HK-2 (cell line): Measurements from ENCODE around the gene DNAH10.

Experiments used
- DNase-seq: peaks from one replicate; pipeline ENCODE4 v3.0.0-alpha.2; 2018; ENCODE audit not compliant: unreplicated experiment

Gene DNAH10, protein sequence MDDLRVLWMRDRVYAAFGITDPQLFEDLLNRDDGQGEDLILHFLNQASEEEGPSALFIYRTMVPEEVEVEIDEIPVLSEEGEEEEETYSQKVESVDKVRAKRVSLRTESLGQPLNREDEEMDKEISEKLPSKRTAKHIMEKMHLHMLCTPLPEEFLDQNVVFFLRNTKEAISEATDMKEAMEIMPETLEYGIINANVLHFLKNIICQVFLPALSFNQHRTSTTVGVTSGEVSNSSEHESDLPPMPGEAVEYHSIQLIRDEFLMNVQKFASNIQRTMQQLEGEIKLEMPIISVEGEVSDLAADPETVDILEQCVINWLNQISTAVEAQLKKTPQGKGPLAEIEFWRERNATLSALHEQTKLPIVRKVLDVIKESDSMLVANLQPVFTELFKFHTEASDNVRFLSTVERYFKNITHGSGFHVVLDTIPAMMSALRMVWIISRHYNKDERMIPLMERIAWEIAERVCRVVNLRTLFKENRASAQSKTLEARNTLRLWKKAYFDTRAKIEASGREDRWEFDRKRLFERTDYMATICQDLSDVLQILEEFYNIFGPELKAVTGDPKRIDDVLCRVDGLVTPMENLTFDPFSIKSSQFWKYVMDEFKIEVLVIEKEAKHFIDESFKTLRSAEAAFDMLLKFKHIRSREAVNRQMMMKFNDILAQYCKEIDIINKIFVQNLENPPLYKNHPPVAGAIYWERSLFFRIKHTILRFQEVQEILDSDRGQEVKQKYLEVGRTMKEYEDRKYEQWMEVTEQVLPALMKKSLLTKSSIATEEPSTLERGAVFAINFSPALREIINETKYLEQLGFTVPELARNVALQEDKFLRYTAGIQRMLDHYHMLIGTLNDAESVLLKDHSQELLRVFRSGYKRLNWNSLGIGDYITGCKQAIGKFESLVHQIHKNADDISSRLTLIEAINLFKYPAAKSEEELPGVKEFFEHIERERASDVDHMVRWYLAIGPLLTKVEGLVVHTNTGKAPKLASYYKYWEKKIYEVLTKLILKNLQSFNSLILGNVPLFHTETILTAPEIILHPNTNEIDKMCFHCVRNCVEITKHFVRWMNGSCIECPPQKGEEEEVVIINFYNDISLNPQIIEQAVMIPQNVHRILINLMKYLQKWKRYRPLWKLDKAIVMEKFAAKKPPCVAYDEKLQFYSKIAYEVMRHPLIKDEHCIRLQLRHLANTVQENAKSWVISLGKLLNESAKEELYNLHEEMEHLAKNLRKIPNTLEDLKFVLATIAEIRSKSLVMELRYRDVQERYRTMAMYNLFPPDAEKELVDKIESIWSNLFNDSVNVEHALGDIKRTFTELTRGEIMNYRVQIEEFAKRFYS (N-terminal part only)

DNA sequence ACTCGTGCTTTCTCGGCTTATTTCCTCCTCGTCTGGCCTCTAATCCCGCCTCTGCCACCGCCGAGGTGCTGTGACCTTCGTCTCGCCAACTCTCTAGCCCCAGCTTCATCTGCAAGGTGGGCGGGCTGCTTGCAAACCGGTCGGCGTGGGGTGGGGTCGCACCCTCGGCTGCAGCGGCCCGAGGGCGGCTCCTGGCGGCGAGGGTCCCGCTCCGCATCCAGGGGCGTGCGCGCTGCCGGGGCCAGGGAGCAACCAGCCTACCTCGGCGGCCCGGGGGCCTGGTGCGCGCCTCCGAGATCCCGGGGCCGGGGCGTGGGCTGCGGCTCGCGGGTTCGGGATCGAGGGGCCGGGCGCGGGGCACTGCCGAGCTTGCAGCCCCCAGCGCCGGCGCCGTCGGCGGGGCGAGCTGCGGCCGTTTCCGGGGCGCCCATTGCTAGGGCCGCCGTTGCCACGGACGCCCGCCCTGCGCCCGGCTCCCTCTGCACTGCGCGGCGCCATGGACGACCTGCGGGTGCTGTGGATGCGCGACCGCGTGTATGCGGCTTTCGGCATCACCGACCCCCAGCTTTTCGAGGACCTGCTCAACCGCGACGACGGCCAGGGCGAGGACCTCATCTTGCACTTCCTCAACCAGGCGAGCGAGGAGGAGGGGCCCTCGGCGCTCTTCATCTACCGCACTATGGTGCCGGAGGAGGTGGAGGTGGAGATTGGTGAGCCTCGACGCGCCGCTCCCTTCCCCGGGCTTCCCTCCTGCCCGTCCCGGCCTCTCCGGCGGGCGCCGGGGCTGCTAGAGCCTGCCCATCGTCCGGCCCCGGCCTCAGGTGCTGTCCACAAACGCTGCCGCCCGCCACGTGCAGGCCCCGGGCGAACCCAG, at the start of gene DNAH10:
Gene DNAH10, plus strand, starts transcription at position 461 of the 874 bp plus-strand sequence. Its CDS starts 36 bp downstream, at position 497.
- peak; percentile 12 for DNase-seq

DNA sequence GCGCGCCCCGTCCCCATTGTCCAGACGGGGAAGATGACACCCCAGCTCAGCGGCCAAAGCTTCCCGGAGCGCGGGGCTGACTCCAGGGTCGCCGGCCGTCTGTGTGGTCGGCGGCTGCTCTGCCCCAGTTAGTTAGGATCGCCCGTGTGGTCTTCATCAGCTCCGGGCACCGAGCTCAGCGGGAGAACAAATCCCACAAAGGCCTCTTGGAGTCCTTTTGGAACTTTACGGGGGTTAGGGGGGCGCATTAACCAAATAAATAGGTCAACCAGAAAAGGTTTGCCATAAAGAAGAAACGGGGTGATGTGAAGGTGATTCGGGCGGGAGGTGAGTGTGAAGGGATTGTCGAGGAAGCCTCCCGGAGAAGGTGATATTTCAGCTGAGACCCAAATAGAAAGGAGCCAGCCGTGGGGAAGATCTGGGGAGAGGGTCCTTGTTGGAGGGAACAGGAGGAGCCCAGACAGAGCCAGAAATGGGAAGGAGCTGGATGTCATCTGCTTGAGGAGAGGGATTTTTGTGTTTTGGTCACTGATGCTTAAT, 49.3 kb upstream of the DNAH10 start:
- DNase-seq = no peak

DNA sequence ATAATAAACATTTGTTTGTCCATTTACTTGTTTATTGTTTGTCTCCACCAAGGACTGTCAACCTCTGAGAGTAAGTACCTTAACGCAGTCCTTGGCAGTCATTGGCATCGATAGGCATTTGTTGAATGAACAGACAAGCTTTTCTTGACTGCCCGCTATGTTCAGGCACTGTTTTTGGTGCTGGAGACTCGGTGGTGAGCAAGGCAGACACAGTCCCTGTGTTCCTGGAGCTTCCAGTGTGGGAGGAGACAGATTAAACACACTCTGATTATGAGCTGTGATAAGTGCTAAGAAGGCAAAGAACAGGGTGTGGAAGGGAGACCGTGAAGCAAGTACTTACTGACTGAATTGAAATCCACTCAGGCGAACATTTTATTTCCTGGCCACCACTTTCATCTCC, 48.7 kb upstream of the DNAH10 start:
- no peak for DNase-seq

DNA sequence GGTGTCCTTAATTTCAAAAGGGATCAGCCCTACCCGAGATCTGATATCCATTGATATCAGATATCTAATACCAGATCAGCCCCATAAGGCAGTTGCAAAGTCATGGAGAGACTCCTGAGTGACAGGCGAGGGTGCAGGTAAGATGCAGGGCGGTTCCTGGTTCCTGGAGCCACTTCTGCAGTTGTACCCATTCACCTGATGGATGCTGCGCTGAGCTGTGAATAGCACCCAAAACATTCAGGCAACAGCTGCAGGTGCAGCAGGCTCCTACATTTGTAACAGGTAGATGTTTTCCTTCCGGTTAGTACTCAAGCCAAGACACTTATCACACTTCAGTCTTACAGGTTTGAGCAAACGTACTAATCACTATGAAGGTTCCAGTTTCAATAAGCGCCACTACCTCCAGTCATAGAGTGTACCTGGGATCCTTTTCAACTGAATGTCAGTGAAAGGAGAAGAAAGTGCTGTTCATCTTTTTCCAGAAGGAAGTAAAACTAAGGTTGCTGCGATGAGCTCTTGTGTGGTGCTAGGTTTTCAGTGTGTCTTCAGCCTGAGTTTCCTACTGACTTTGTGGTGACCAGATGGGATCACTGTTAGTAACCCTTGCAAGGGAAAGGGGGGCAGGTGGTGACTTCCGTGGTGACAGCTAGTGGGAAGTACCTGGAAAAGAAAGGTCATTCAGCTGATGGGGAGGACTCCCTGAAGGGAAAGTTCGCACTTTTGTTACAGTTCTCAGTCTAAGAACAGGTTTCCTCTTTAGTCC, 48.1 kb upstream of the DNAH10 start:
- no peak for DNase-seq

DNA sequence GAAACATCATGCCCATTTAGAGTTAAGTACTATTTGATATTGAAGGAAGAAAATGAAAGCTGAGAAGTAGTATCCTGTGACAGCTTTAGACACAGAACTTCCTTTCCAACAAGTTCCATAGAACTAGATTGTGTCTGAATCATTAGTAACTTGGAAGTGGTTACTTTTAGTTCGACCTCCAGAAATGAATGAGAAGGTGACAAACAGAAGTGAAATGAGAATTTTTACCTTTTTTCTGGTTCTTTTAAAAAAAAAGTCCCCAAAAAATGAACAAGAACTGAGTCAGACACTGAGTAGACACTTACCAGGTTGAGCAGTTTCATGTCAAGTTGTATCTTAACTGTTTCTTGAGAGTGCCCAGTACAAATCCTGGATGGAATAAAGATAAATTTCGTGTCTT, 46.9 kb upstream of the DNAH10 start:
- no peak for DNase-seq

DNA sequence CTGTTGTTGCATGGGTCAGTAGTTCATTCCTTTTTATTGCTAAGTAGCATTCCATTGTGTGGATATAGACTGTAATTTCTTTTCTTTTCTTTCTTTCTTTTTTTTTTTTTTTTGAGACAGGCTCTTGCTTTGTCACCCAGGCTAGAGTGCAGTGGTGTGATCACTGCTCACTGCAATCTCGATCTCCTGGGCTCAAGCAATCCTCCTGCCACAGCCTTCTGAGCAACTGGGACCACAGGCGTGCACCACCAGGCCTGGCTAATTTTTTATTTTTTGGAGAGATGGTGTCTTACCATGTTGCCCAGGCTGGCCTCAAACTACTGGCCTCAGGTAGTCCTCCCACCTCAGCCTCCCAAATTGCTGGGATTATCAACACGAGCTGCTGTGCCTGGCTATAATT, 44.8 kb upstream of the DNAH10 start:
- no peak for DNase-seq

DNA sequence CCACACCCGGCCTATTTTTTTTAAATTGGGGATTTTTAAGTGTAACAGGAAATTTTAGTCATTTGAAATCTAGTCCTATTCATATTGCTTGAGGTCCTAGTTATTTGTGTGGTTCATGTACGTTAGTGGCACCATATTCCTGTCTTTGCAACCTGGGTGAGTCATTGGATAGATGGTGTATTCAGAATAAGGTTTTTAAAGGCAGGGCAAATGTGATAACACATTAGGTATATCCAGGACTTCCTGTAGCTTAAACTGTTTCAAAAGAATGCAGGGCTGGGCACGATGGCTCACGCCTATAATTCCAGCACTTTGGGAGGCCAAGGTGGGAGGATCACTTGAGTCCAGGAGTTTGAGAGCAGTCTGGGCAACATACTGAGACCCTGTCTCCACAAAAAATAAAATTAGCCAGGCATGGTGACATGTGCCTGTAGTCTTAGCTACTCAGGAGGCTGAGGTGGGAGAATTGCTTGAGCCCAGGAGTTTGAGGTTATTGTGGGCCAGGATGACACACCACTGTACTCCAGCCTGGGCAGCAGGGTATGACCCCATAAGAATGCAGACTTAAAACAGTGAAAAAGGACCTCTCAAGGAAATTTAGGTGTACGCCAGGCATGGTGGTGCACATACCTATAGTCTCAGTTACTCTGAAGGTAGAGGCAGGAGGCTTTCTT, 41.8 kb upstream of the DNAH10 start:
- DNase-seq = no peak

DNA sequence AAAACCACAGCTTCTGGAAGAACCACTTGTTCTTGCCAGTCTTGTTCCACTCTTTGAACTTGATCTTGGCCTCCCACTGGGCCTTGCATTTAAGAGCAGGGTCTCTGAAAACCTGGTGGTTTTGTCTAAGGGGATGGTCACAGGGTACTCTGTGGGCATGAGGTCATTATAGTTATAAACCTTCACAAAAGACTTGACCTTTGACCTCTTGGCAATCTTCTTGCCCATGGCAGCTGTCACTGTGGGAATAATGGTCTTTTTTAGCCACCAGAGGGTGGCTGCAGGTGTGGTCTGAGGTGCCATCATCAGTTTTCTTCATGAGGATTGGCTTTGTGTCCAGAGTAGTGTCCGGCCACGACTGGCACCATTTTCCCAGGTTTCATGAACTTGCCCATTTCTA, 40.9 kb upstream of the DNAH10 start:
- no peak for DNase-seq

DNA sequence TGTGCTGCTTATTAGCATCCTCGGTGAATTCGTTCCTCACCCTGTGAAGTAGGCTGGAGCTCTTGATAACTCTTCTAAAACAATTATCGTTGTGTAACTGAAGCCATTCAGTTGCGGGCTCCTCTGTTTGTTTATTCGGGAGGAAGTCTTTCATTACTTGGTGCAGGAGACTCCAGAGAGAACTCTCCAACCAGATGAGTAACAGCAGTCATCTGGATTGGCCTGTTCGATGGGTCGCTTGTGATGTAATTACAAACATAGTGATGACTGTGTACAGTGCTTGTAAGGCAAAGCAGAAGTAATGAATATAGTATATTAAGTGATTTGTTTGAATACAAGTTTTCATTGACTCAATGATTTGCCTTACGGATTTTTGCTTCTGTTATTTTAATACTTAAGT, 39.1 kb upstream of the DNAH10 start:
- DNase-seq = no peak

DNA sequence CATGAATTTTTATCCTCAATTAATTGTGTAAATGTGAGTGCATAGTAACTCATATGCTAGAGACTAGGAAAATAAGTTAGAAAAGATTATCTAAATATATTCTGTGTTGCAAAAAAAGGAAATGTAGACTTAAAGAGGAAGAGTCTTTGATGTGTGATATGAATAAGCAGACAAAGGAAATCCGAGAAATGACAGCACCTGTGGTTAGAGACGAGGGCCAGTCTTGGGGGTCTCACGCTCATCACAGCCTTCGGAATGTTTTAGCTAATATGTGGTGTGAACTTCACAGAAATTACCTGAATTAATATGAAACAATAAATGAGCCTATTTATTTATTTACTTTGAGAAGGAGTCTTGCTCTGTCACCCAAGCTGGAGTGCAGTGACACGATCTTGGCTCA, 38.3 kb upstream of the DNAH10 start:
- DNase-seq = no peak

DNA sequence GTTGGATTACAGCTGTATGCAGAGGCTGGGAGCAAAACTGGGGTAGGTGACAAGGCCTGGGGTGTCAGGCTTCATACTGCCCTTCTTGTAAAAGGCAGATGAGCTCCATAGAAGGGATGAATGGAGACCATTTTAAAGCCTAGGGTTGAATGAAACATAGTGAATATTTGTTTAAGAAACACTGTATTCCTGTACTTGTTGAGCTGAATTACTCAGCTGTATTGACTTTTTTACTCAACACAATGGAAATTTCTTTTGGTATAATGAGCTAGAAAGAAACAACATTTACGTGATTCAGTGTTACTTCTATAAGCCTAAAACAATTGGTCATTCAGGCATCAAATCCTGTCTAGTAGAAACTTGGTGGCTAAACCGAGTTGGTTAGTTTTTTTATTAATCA, 35.9 kb upstream of the DNAH10 start:
- DNase-seq = no peak

DNA sequence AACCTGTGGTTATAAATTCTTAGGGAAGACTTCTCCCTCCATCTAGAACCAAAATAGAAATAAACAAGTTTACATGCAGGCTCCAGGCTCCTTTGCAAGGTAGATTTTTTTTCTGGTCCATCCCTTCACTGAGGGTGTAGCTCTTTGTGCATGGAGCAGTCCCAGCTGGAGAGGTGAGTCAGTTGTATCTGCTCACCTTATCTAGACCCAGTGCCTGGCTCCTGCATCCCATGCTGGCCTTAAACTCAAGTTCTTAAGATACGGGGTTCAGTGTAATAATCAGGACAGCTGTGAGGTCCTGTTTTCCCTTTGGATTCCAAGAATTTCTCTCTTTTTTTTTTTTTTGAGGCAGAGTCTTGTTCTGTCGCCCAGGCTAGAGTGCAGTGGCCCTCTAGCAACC, 35.1 kb upstream of the DNAH10 start:
- no peak for DNase-seq

DNA sequence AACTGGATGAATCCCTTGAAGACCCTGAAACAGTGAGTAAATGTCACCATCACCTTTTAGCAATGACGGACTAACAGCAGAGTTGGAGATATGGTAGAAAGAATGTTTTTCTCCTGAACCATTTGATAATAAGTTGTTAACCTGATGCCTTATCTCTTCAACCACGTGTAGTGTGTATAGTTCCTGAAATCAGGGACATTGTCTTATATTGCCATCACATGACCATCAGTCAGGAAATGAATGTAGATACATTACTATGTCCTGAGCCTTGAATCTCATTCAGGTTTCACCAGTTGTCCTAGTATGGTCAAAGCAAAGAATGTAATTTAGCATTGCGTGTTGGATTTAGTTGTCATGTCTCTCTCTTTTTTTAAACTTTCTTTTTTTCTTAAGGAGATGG, 34.2 kb upstream of the DNAH10 start:
- DNase-seq = no peak

DNA sequence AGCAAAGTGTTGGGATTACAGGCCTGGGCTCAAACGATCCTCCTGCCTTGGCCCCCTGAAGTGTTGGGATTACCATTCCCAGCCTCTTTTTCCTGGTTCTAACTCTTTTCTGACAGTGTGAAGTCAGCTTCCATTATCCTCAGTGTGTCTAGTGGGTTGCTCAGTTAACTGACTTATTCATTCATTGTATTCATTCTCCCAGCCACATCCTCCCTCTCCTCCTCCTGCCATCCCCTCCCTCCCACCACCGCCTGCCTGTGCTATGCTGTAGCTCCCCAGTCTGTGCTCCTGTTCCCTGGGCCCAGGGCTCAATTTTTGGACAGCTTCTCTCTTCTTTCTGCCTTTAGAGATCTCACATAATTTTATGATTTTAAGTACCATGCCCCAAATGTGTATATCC, 30.5 kb upstream of the DNAH10 start:
- DNase-seq = no peak

DNA sequence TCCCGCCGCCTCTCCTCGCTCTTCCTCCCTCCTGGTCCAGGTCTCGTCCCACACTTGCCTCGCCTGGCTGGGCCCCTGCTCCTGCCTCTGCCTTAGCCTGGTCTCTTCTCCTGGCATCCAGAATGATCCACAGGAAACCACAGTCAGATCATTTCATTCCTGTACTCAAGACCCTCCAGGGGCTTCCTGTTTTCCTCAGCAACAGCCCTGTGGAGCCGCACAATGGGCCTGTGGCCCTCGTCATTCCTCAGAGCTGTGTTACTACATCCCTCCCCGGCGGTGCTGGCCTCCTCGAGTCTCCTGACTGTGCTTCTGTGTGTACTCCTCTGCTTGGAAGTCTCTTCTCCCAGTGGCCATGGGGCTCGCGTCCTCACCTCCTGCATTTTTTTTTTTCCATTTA, 29.9 kb upstream of the DNAH10 start:
- no peak for DNase-seq

DNA sequence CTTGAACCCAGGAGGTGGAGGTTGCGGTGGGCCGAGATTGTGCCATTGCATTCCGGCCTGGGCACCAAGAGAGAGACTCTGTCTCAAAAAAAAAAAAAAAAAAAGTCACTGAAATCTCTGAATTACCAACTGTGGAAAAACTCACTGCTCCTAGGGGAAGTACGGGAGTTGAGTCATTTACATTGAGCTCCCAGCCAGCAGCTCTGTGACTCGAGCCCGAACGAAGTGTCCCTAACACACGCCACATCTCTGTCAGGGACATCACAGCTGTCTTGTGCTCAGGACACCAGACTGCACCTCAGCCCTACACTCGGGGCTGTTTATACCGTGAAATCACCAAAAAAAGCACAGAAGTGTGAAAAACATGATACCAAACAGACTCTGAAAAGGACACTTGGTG, 28.9 kb upstream of the DNAH10 start:
- no peak for DNase-seq

DNA sequence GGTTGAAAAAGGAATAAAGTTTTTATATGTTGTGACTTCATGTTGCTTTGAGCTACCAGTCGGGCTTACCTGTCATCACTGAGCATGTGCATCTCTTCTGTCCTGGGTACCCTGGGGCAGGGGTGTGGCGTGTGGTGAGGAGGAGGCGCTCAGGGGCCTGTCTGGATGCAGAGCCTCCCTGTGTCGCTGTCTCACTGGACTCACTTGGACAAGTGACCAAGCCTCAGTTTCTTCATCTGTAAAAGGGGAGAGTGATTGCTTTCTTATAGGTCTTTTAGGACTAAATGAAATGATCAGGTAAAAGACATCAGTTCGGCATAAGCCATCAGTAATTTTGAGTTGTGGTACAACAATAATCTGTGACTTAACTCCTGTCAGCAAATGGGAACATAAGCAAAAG, 27.8 kb upstream of the DNAH10 start:
- DNase-seq = no peak

DNA sequence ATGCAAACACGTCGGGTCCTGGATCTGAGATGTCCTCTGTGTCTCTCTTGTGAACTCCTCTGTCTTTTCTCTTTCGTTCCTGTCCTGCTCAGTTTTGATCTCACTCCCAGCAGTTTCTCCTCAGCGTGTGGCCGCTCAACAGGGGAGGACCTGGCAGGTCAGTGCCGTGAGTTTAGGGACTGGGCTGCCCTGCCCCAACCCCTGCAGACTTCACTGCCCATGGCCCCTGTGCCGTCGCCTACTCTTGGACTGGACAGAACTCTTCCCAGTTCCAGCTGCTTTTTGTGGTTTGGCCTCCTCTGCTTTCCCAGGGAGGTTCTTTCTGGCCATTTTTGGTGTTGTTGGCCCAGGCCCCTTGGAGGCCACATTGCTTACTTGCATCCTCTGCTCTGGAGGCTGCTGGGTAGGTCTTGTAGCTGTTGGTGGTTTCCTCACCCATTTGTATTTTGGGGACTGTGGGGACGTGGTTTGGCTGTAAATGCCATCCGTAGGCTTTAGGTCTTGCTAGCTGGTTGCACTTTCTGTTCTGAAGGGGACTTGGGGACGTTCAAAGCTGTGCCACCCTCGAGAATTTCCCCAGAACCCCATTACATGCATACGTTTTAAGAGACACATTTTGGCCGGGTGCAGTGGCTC, 20.0 kb upstream of the DNAH10 start:
- DNase-seq = no peak

DNA sequence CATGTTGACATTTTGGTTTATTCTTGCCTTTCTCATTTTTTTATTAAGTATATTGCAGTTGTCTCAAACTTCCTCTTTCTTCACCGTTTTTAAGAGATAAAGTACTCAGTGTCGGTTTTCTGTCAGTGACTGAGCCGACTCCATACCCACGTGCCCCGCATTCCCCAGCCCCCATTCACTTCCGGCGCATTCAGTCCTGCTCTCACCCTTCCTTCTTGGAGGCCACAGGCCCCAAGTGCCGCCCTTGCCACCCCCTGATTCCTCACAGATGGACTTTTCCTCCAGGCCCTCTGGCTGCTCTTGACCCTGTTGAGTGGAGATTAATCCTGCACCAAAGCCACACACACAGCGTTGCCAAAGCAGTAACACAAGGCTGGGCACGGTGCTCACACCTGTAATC, 19.1 kb upstream of the DNAH10 start:
- DNase-seq = no peak
